GM12878 (cell line): Measurements from ENCODE around the gene CTNNA2. TPM values are rescaled to one million over a fixed set of nuclear protein-coding genes. Genes with fewer than 3 reads are reported as not detected.

Source experiments
- ATAC-seq: fragments of 200-7000 bp; cut with Tn5 transposase; 3 replicates; pipeline ENCODE4 v1.9.1; 2020; ENCODE audit warnings: mild to moderate bottlenecking, moderate library complexity
- BruUV-seq: library from RNA; stranded (reverse); fragments of 400-500 nt; replicated peaks from 2 replicates; lab custom pipeline; 2021; lab: Mats Ljungman, UMichigan
- CTCF ChIA-PET: fragments of 300-600 bp; sonication (Branson Sonifier 250); formaldehyde crosslinking; extraction: SDS; loops from one replicate; lab custom pipeline; 2021; ENCODE audit warnings: inconsistent platforms; lab: Yijun Ruan, JAX
- POLR2A ChIA-PET: fragments of 350-600 bp; formaldehyde crosslinking; extraction: SDS; loops from one replicate; lab custom pipeline; 2021; ENCODE audit warnings: inconsistent platforms; lab: Charles Lee
- RAD21 ChIA-PET: fragments of 300-600 bp; sonication (Branson Sonifier 250); formaldehyde crosslinking; loops from one replicate; lab custom pipeline; 2023; ENCODE audit warnings: antibody characterized with exemption; ENCODE audit not compliant: unreplicated experiment; lab: Charles Lee
- SMC1A ChIA-PET: fragments of 300-600 bp; sonication (Branson Sonifier 250); formaldehyde crosslinking; loops from one replicate; lab custom pipeline; 2023; ENCODE audit not compliant: unreplicated experiment, uncharacterized antibody; lab: Charles Lee
- DNase-seq: peaks from one replicate; pipeline ENCODE4 v3.0.0-alpha.2; 2011; ENCODE audit warnings: low read depth, low spot score
- FAIRE-seq: peaks from 3 replicates; lab custom pipeline; 2011; peaks lifted over from hg19 to GRCh38; lab: Jason Lieb, UNC
- H2AFZ ChIP-seq: 2 replicates; pipeline ENCODE4 v1.6.0; 2011; ENCODE audit warnings: low read depth, low read length, control low read depth; ENCODE audit not compliant: control insufficient read depth
- H3K27ac ChIP-seq: 2 replicates; pipeline ENCODE4 v1.5.1; 2011; ENCODE audit warnings: control low read depth; ENCODE audit not compliant: control insufficient read depth, insufficient read depth
- H3K27me3 ChIP-seq, 2 experiments: replicated peaks in 1 of 2; 2 replicates each; pipeline versions ENCODE4 v1.6.0 to v1.6.1; 2011; ENCODE audit warnings: low read length in 1 of 2; ENCODE audit not compliant: control insufficient read depth in 2 of 2, insufficient read depth in 2 of 2
- H3K36me3 ChIP-seq, 2 experiments: 2 replicates each; pipeline ENCODE4 v1.5.1; 2011; ENCODE audit warnings: low read length in 1 of 2; ENCODE audit not compliant: control insufficient read depth in 2 of 2, insufficient read depth in 2 of 2
- H3K4me1 ChIP-seq: 2 replicates; pipeline ENCODE4 v1.6.1; 2011; ENCODE audit warnings: mild to moderate bottlenecking, low read length, moderate library complexity, mixed read lengths; ENCODE audit not compliant: control insufficient read depth, insufficient read depth
- H3K4me2 ChIP-seq: 2 replicates; pipeline ENCODE4 v1.6.0; 2011; ENCODE audit warnings: control low read depth; ENCODE audit not compliant: control insufficient read depth, insufficient read depth
- H3K4me3 ChIP-seq: fragments of 200-600 bp; sonication (generic); 2 replicates; pipeline ENCODE4 v1.5.1; 2016
- H3K79me2 ChIP-seq: 2 replicates; pipeline ENCODE4 v1.6.0; 2011; ENCODE audit warnings: low read length; ENCODE audit not compliant: control insufficient read depth, insufficient read depth
- H3K9ac ChIP-seq: 2 replicates; pipeline ENCODE4 v1.8.0; 2011; ENCODE audit warnings: low read length, control low read depth, mixed read lengths; ENCODE audit not compliant: control insufficient read depth, insufficient read depth
- H3K9me3 ChIP-seq: replicated peaks from 3 replicates; pipeline ENCODE4 v1.5.1; 2011; ENCODE audit warnings: mild to moderate bottlenecking, low read length; ENCODE audit not compliant: control insufficient read depth, insufficient read depth
- H4K20me1 ChIP-seq: 2 replicates; pipeline ENCODE4 v1.6.0; 2011; ENCODE audit not compliant: control insufficient read depth, insufficient read depth
- BMI1 ChIP-seq: fragments of 450-650 bp; IDR thresholded peaks from 2 replicates; pipeline ENCODE4 v1.6.1; 2016; ENCODE audit warnings: mild to moderate bottlenecking, moderate library complexity, borderline replicate concordance
- CBFB ChIP-seq: IDR thresholded peaks from 2 replicates; pipeline ENCODE4 v1.6.1; 2016; ENCODE audit warnings: antibody characterized with exemption, low read depth
- CHD2 ChIP-seq: IDR thresholded peaks from 2 replicates; pipeline ENCODE4 v1.6.1; 2011; ENCODE audit warnings: low read depth, low read length, improper control_type of control experiment, borderline replicate concordance
- MYC ChIP-seq: IDR thresholded peaks from 2 replicates; pipeline ENCODE4 v1.6.1; 2011; ENCODE audit warnings: mild to moderate bottlenecking, low read length, moderate library complexity, inconsistent platforms; ENCODE audit not compliant: insufficient read depth, insufficient replicate concordance, insufficient read length, severe bottlenecking
- NR2F1 ChIP-seq: fragments of 450-650 bp; conservative IDR thresholded peaks from 2 replicates; pipeline ENCODE4 v1.6.1; 2017; ENCODE audit warnings: mild to moderate bottlenecking
- NRF1 ChIP-seq: conservative IDR thresholded peaks from 2 replicates; pipeline ENCODE4 v1.6.1; 2011; ENCODE audit warnings: mild to moderate bottlenecking, low read depth, low read length, improper control_type of control experiment
- SREBF1 ChIP-seq: IDR thresholded peaks from 2 replicates; pipeline ENCODE4 v1.6.1; 2012; ENCODE audit warnings: mild to moderate bottlenecking, low read length
- SUPT20H ChIP-seq: IDR thresholded peaks from 2 replicates; pipeline ENCODE4 v1.6.1; 2011; ENCODE audit warnings: low read depth, mild to moderate bottlenecking, low read length, moderate library complexity, borderline replicate concordance; ENCODE audit not compliant: control insufficient read depth
- WGBS: methylation state at CpG from one replicate; pipeline ENCODE4 v1.1.6; 2016; ENCODE audit warnings: low lambda C conversion rate; ENCODE audit not compliant: insufficient replicate concordance, insufficient coverage; ENCODE audit errors: missing lambda C conversion rate; 5-methylcytosine and 5-hydroxymethylcytosine counted together
- in situ Hi-C: fragments of 300-500 bp; cut with MboI; formaldehyde crosslinking; loops from 9 replicates; pipeline ENCODE4 v1.14.3; 2018; ENCODE audit warnings: mixed read lengths
- intact Hi-C: fragments of 100-400 bp; cut with micrococcal nuclease; formaldehyde crosslinking; loops from one replicate; pipeline ENCODE4 v1.14.2; 2022; ENCODE audit not compliant: unreplicated experiment
- polyA plus RNA-seq, 11 experiments: library from polyadenylated mRNA; depleted of rRNA in 4 of 11; unstranded in 6 of 11; stranded (reverse) in 5 of 11; fragments of >200 nt; fragmentation: Nextera tagmentation in 4 of 11; fragmentation: Illumina TruSeq in 1 of 11; extraction: Ambion mirVana in 4 of 11; extraction: Trizol in 1 of 11; gene quantifications; 1 replicate in 1 of 11; 2 replicates in 10 of 11; pipeline versions ENCODE4 v1.2.1 to v1.2.3, GENCODE V29; 2011 to 2016; ENCODE audit warnings: inconsistent platforms in 2 of 11, missing spikeins in 2 of 11, low read depth in 1 of 11
- total RNA-seq, 4 experiments: library from RNA; depleted of rRNA in 3 of 4; stranded (reverse); fragments of >200 nt in 3 of 4; fragmentation: Illumina TruSeq in 1 of 4; extraction: Trizol in 1 of 4; gene quantifications; 2 replicates each; pipeline versions ENCODE4 v1.2.1 to v1.2.3, GENCODE V29; 2013 to 2021
- TF ChIP-seq, protein P1 (sequence below): fragments of 450-650 bp; conservative IDR thresholded peaks from 2 replicates; pipeline ENCODE4 v1.6.1; 2017; ENCODE audit warnings: mild to moderate bottlenecking, moderate library complexity
- TF ChIP-seq, protein P2 (sequence below): fragments of 450-650 bp; IDR thresholded peaks from 2 replicates; pipeline ENCODE4 v1.6.1; 2014; ENCODE audit warnings: mild to moderate bottlenecking
- TF ChIP-seq, protein P3 (sequence below): fragments of 450-650 bp; IDR thresholded peaks from 2 replicates; pipeline ENCODE4 v1.6.1; 2017; ENCODE audit warnings: antibody characterized with exemption, mild to moderate bottlenecking, moderate library complexity

The CTNNA2 gene
- total and polyA plus RNA-seq, 10 of the 15 experiments (the other 5 are each of a cell fraction or from before 2014, with no cell fraction given) = 2.4 to 36.2 (median 6.6) TPM

DNA sequence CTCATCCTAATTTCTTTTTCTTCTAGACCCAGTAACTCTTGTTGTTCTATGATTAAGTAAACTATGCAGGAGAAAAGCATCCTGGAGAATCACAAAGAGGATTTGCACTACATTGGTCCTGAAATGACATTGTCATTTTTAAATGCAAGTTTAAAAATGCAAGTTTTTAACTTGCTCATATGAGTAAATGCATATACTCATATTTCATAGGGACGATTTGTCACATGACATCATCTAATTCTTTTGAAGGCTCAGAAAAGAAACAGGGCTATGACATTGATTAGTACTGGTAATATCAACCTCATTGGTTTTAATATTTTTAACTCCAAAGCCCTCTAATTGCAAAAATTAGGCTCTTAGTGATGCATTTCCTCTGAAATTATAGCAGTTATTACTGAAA is 467.3 kb downstream of the CTNNA2 start:
- no peaks in the 10 kb centered on the region for H3K9me3 ChIP-seq
- SMC1A ChIA-PET = no interaction called here
- no peaks in the 10 kb centered on the region for H3K36me3 ChIP-seq
- no peak for DNase-seq
- intact Hi-C loops (no loop called here), in situ Hi-C loops (no loop called here)
- H3K4me2 ChIP-seq = no peak overlapping the region
- no TSS peak for BruUV-seq
- no peaks in the 10 kb centered on the region for H3K27me3 ChIP-seq
- H3K79me2 ChIP-seq = no peaks in the 10 kb centered on the region
- no peaks in the 10 kb centered on the region for H3K4me1 ChIP-seq
- no peaks in the 10 kb centered on the region for H4K20me1 ChIP-seq
- no peak for ATAC-seq
- TF ChIP-seq NR2F1 (no peak), SUPT20H (no peak), MYC (no peak), SREBF1 (no peak), BMI1 (no peak), CBFB (no peak), CHD2 (no peak), NRF1 (no peak)
- TF ChIP-seq, protein P1, sequence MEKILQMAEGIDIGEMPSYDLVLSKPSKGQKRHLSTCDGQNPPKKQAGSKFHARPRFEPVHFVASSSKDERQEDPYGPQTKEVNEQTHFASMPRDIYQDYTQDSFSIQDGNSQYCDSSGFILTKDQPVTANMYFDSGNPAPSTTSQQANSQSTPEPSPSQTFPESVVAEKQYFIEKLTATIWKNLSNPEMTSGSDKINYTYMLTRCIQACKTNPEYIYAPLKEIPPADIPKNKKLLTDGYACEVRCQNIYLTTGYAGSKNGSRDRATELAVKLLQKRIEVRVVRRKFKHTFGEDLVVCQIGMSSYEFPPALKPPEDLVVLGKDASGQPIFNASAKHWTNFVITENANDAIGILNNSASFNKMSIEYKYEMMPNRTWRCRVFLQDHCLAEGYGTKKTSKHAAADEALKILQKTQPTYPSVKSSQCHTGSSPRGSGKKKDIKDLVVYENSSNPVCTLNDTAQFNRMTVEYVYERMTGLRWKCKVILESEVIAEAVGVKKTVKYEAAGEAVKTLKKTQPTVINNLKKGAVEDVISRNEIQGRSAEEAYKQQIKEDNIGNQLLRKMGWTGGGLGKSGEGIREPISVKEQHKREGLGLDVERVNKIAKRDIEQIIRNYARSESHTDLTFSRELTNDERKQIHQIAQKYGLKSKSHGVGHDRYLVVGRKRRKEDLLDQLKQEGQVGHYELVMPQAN = no peak
- TF ChIP-seq, protein P2, sequence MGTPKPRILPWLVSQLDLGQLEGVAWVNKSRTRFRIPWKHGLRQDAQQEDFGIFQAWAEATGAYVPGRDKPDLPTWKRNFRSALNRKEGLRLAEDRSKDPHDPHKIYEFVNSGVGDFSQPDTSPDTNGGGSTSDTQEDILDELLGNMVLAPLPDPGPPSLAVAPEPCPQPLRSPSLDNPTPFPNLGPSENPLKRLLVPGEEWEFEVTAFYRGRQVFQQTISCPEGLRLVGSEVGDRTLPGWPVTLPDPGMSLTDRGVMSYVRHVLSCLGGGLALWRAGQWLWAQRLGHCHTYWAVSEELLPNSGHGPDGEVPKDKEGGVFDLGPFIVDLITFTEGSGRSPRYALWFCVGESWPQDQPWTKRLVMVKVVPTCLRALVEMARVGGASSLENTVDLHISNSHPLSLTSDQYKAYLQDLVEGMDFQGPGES = no peak
- TF ChIP-seq, protein P3, sequence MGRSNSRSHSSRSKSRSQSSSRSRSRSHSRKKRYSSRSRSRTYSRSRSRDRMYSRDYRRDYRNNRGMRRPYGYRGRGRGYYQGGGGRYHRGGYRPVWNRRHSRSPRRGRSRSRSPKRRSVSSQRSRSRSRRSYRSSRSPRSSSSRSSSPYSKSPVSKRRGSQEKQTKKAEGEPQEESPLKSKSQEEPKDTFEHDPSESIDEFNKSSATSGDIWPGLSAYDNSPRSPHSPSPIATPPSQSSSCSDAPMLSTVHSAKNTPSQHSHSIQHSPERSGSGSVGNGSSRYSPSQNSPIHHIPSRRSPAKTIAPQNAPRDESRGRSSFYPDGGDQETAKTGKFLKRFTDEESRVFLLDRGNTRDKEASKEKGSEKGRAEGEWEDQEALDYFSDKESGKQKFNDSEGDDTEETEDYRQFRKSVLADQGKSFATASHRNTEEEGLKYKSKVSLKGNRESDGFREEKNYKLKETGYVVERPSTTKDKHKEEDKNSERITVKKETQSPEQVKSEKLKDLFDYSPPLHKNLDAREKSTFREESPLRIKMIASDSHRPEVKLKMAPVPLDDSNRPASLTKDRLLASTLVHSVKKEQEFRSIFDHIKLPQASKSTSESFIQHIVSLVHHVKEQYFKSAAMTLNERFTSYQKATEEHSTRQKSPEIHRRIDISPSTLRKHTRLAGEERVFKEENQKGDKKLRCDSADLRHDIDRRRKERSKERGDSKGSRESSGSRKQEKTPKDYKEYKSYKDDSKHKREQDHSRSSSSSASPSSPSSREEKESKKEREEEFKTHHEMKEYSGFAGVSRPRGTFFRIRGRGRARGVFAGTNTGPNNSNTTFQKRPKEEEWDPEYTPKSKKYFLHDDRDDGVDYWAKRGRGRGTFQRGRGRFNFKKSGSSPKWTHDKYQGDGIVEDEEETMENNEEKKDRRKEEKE = no peak
- CTCF ChIA-PET = no interaction called here
- POLR2A ChIA-PET = no interaction called here
- no peak overlapping the region for H3K27ac ChIP-seq
- RAD21 ChIA-PET = no interaction called here
- 52% methylated on average over 1 of the region's 1 CpG for WGBS
- H2AFZ ChIP-seq = no peak overlapping the region
- FAIRE-seq = no peak
- H3K4me3 ChIP-seq = no peak overlapping the region
- no peak overlapping the region for H3K9ac ChIP-seq
